Mesothelial cell of epicardium (in vitro differentiated cells): ENCODE measurements around the gene LAMC3. TPM values are rescaled to one million over a fixed set of nuclear protein-coding genes. Genes with fewer than 3 reads are reported as not detected.

Source experiments
- DNase-seq, 2 experiments: peaks; one replicate each; pipeline ENCODE4 v3.0.0; 2021; ENCODE audit warnings: low spot score in 2 of 2; ENCODE audit not compliant: unreplicated experiment in 2 of 2
- H3K27ac Mint-ChIP-seq: 2 replicates; pipeline ENCODE4 v1.8.0; 2021; ENCODE audit warnings: mixed read lengths
- H3K27me3 Mint-ChIP-seq: 2 replicates; pipeline ENCODE4 v1.8.0; 2021; ENCODE audit warnings: low read depth, mixed read lengths
- H3K36me3 Mint-ChIP-seq: 2 replicates; pipeline ENCODE4 v1.8.0; 2021; ENCODE audit warnings: mixed read lengths
- H3K4me1 Mint-ChIP-seq: 2 replicates; pipeline ENCODE4 v1.8.0; 2021; ENCODE audit warnings: mixed read lengths
- H3K4me3 Mint-ChIP-seq: 2 replicates; pipeline ENCODE4 v1.8.0; 2021; ENCODE audit warnings: mild to moderate bottlenecking, moderate library complexity, mixed read lengths
- H3K9me3 Mint-ChIP-seq: 2 replicates; pipeline ENCODE4 v1.8.0; 2021; ENCODE audit warnings: mixed read lengths
- total RNA-seq: library from RNA; stranded (reverse); gene quantifications from 3 replicates; pipeline ENCODE4 v1.2.1, GENCODE V29; 2021
- TF ChIP-seq, protein P1 (sequence below): fragments of 200-600 bp; sonication (generic); IDR thresholded peaks from one replicate; pipeline ENCODE4 v1.5.0; 2021; ENCODE audit warnings: antibody characterized with exemption; ENCODE audit not compliant: unreplicated experiment

The LAMC3 gene
- total RNA-seq, 1 donor from 2014 or later = 18.3 TPM

- TF ChIP-seq, protein P1, sequence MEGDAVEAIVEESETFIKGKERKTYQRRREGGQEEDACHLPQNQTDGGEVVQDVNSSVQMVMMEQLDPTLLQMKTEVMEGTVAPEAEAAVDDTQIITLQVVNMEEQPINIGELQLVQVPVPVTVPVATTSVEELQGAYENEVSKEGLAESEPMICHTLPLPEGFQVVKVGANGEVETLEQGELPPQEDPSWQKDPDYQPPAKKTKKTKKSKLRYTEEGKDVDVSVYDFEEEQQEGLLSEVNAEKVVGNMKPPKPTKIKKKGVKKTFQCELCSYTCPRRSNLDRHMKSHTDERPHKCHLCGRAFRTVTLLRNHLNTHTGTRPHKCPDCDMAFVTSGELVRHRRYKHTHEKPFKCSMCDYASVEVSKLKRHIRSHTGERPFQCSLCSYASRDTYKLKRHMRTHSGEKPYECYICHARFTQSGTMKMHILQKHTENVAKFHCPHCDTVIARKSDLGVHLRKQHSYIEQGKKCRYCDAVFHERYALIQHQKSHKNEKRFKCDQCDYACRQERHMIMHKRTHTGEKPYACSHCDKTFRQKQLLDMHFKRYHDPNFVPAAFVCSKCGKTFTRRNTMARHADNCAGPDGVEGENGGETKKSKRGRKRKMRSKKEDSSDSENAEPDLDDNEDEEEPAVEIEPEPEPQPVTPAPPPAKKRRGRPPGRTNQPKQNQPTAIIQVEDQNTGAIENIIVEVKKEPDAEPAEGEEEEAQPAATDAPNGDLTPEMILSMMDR = no peak
- Mint-ChIP-seq H3K27me3 (no peaks in the 10 kb centered on the region), H3K9me3 (no peaks in the 10 kb centered on the region), H3K4me3 (no peak overlapping the region), H3K36me3 (no peaks in the 10 kb centered on the region), H3K27ac (no peak overlapping the region), H3K4me1 (no peaks in the 10 kb centered on the region)
- DNase-seq = no peak
These were observed 37.1 kb downstream of the LAMC3 start for GRCh38 chr9:131046093-131046380.

GRCh38 chr9:131046581-131047202 lies 37.7 kb downstream of the LAMC3 start:
- Mint-ChIP-seq H3K9me3 (no peaks in the 10 kb centered on the region), H3K4me3 (no peak overlapping the region), H3K27ac (no peak overlapping the region), H3K27me3 (no peaks in the 10 kb centered on the region), H3K4me1 (no peaks in the 10 kb centered on the region), H3K36me3 (no peaks in the 10 kb centered on the region)
- TF ChIP-seq, protein P1 = peak; percentile 87
- peak; percentile 58 to 85 for DNase-seq

- Mint-ChIP-seq H3K4me1 (no peaks in the 10 kb centered on the region), H3K9me3 (no peaks in the 10 kb centered on the region), H3K27me3 (no peaks in the 10 kb centered on the region), H3K4me3 (no peak overlapping the region), H3K27ac (no peak overlapping the region), H3K36me3 (no peaks in the 10 kb centered on the region)
- TF ChIP-seq, protein P1 = no peak
- DNase-seq = no peak
These were observed 39.4 kb downstream of the LAMC3 start for GRCh38 chr9:131048332-131048731.

- Mint-ChIP-seq H3K27ac (no peak overlapping the region), H3K27me3 (no peaks in the 10 kb centered on the region), H3K4me1 (no peaks in the 10 kb centered on the region), H3K4me3 (no peak overlapping the region), H3K36me3 (no peaks in the 10 kb centered on the region), H3K9me3 (no peaks in the 10 kb centered on the region)
- DNase-seq = no peak
- TF ChIP-seq, protein P1 = no peak
These were observed 39.8 kb downstream of the LAMC3 start for GRCh38 chr9:131048820-131049219.

DNA sequence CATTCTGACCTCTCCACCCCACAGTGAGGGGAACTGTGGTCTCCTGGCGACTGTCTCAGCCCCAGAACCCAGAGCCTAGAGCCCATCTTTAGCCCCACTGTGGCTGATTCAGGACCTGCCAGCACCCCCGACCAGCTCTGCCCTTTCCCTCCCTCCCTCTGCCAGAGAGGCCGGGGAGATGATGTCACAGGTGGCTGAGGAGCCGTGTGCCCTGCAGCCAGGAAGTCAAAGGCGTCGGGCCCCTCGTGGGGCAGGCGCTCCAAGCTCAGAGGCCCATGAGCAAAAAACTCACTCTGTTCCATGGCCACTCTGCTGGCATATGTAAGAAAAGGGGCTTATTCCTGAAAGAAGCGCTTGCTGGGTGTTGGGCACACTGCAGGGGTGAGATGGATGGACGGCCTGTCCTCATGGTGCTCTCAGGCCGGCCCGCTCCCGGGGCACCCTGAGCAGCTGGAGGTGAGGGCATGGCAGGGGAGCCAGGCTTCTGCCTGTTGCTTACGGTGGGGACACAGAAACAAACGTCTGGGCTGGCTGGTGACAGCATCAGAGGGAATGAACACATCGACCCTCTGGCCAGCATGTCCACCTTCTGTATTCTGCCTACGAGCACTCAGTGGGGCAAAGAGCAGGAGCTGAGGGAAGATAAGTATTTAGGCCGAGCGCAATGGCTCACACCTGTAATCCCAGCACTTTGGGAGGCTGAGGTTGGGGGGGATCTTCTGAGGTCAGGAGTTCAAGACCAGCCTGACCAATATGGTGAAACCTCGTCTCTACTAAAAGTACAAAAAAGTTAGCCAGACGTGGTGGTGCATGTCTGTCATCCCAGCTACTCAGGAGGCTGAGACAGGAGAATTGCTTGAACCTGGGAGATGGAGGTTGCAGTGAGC lies 41.1 kb downstream of the LAMC3 start:
- H3K27me3 Mint-ChIP-seq = no peaks in the 10 kb centered on the region
- no peaks in the 10 kb centered on the region for H3K36me3 Mint-ChIP-seq
- no peaks in the 10 kb centered on the region for H3K9me3 Mint-ChIP-seq
- no peak overlapping the region for H3K27ac Mint-ChIP-seq
- no peaks in the 10 kb centered on the region for H3K4me1 Mint-ChIP-seq
- H3K4me3 Mint-ChIP-seq = no peak overlapping the region
- DNase-seq = no peak
- TF ChIP-seq, protein P1 = no peak
